Inferior parietal cortex (tissue), 1 donor: ENCODE measurements around the gene RHOU.

Experiments used
- DNase-seq: peaks from one replicate; pipeline ENCODE4 v3.0.0-alpha.2; 2016; ENCODE audit errors: extremely low spot score

RHOU gene

DNA sequence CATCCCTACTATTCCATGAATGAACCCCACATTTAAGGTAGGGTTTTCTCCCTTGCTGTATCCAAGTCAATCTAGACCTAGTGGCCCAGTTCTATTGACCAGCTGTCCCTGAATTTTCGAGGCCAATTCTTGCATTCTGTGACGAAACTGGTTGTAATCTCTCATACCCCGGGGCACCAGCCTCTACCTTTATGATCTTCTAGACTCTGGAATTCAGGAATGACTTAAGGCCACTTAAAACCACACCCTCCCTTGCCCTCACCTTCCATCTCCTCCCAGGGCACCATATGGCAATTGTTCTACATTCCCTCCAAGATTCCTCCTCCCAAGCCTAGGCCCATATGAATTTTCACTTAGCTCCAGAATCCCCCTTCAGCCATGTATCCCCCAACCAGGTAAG is 48.9 kb downstream of the RHOU start:
- DNase-seq = no peak

DNA sequence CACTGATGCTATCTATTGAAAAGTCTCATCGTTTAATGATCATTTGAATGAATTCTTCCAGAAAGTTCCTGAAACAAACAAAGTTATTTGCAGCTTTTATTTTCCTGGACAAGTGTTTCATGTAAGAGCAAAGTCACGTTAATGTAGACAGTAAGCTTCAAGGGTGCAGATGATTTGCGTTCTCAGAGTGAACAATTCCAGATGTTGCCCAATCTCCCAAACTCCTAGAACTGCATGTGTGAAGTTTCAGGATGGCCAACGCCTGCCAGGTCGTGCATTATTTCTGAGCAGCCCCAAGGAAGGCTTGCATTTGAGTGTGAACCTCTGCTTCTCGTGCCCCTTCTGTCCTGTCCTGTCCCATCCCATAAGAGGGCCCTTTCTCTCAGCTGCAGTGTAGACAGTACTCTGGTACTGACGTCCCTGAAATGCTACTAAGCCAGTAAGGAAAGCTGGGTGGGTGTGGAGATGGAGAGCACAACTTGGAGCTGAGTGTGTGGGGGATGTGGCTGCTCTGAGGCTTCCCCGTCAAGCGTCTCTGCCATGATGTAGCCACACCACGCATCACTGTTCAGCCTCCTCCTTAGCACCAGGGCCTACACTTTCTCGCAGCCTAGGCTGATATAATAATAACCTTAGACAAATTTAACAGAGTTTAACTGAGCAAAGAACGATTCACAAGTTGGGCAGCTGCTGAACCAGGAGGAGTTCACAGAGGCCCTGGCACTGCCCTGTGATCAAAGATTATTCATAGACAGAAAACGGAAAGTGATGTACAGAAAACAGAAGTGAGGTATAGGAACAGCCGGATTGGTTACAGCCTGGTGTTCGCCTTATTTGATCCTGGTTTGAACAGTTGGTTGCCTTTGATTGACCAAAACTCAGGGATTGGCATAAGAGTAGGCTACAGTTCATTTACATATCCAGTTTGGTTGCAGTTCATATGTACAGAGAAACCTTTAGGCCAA is 50.4 kb downstream of the RHOU start:
- no peak for DNase-seq

- no peak for DNase-seq
These were observed 51.3 kb downstream of the RHOU start for GRCh38 chr1:228786361-228787129.

DNA sequence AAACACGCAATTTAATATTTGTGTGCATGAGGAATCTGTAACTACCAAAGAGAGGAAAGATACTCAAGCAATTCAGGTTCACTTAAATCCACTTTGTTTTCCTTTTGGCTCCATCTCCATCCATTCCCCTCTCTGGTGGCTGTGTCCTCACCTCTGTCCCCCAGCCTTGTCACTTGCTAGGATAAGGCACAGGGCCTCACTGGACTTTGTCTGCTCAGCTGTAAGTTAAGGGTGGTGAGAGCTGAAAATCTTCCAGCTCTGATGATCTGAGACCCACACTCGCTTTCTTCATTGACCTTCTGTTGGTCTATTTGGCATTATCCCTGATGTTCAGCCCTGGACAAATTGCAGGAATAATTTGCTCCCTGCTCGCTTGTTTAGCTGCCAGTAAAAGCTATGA is 56.5 kb downstream of the RHOU start:
- no peak for DNase-seq

DNA sequence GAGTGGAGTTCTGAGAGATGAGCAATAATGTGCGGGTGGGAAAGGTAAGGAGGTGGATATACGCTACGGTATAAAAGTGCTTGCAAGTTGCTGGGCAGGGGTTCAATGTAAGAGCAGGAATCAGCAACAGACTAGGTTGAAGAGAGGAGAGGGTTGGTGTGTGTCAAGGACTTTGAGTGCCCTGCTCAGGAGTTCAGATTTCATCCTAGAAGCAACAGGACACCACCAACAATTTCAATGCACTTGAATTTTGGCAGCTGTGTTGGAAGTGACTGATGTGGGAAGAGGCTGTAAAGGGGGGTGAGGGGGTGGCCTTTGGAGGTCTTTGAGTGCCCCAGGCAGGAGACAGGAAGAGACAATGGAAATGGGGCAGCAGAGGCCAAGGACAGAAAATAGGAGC is 57.3 kb downstream of the RHOU start:
- DNase-seq = no peak

DNA sequence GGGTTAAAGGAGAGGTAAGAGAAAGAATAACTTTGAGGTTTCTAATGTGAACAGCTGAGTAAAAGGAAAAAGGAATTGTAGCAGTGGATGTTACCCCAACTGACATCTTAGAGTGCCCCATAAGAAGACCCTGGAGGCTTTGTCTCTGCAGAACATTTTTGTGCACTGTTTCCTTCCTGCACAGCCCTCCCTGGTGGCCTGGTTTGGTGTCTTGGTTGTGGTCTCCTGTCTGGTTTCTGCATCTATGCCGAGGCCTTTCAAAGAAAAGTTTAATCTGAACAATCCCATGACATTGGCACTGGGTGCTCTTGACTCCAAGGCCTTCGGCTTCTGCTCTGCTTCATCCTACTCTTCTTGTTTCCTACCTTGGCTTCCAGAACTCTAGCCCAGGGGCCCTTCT is 57.8 kb downstream of the RHOU start:
- DNase-seq = no peak

DNA sequence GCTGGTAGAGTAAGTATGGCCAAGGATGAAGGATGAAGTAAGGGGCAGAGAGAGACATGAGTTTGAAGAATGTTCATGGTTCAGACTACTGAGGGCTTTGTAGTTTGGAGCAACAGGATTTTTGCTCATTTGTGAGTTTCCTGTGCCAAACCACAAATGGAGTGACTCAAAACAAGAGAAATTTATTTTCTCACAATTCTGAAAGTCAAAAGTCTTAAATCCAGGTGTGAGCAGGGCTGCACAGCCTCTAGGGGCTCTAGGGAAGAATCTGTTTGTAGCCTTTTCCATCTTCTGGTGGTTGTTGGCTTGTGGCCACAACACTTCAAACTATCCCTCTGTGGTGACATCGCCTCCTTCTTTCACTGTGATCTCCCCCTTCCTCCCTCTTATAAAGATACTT is 58.9 kb downstream of the RHOU start:
- no peak for DNase-seq

DNA sequence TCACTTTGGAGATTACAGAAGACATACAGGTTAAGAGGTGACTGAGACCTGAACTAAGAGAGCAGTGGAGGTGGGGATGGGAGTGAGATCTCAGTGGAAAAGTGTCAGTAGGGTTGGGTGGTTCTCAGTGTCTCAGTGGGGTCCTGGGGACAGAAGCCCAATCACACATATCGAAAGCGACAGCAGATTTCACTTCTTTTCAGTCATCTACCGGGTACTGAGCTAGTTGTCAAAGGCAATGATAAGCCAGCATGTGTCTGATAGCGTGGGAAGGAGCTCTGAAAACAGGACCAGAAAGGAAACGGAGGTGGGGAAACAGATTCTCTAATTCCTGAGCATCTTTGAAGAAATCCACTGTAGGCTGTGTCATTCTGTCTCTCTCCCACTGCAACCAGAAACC is 59.5 kb downstream of the RHOU start:
- DNase-seq = no peak

DNA sequence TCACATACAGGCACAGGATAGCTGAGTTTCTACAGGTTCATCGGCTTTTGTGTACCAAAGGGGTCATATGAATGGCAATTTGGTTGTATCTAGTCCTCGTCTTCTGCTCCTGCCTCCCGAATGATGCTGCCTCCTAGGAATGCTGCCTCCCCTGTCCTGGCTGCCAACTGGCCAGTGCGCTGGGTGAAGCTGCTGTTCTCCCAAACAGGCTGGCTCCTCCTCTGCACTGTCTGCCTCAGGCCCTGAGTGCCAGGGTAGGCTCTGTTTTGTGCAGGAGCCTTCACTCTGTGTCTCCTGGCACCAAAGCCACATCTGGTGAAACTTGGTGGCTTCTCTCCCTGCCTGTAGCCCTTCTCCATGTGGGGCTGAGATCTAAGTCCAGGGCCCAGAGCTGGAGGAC is 60.3 kb downstream of the RHOU start:
- no peak for DNase-seq
